GM23338 (cell line): ENCODE measurements around the gene FUT2. TPM values are rescaled to one million over a fixed set of nuclear protein-coding genes. Genes with fewer than 3 reads are reported as not detected.
A peak's percentile ranks its signal among the peaks of the same experiment; 100 is the strongest.

Source experiments
- ATAC-seq: fragments of 200-7000 bp; cut with Tn5 transposase; 3 replicates; pipeline ENCODE4 v1.9.1; 2020
- DNase-seq: peaks from one replicate; pipeline ENCODE4 v3.0.0-alpha.2; 2015; ENCODE audit warnings: low spot score
- H2AFZ ChIP-seq: fragments of 200-600 bp; sonication (generic); 2 replicates; pipeline ENCODE4 v1.8.0; 2016; ENCODE audit warnings: antibody characterized with exemption, mild to moderate bottlenecking, moderate library complexity
- H3F3A ChIP-seq: fragments of 200-600 bp; sonication (generic); replicated peaks from 2 replicates; pipeline ENCODE4 v1.8.0; 2017; ENCODE audit warnings: antibody characterized with exemption, mixed run types, low read depth
- H3K27ac ChIP-seq: fragments of 200-600 bp; sonication (generic); 2 replicates; pipeline ENCODE4 v1.6.1; 2016; ENCODE audit warnings: low read depth
- H3K27me3 ChIP-seq: fragments of 200-600 bp; sonication (generic); 2 replicates; pipeline ENCODE4 v1.8.0; 2016; ENCODE audit warnings: mild to moderate bottlenecking, mixed run types, moderate library complexity; ENCODE audit not compliant: insufficient read depth
- H3K36me3 ChIP-seq: fragments of 200-600 bp; sonication (generic); 2 replicates; pipeline ENCODE4 v1.8.0; 2016; ENCODE audit warnings: mild to moderate bottlenecking; ENCODE audit not compliant: insufficient read depth
- H3K4me1 ChIP-seq: fragments of 200-600 bp; sonication (generic); 2 replicates; pipeline ENCODE4 v1.8.0; 2016; ENCODE audit warnings: mild to moderate bottlenecking, moderate library complexity; ENCODE audit not compliant: insufficient read depth
- H3K4me2 ChIP-seq: fragments of 200-600 bp; sonication (generic); 2 replicates; pipeline ENCODE4 v1.7.1; 2017; ENCODE audit warnings: mixed run types
- H3K4me3 ChIP-seq: fragments of 200-600 bp; sonication (generic); 2 replicates; pipeline ENCODE4 v1.6.1; 2016; ENCODE audit warnings: mixed run types
- H3K79me2 ChIP-seq: fragments of 200-600 bp; sonication (generic); replicated peaks from 2 replicates; pipeline ENCODE4 v1.8.0; 2017; ENCODE audit warnings: mild to moderate bottlenecking; ENCODE audit not compliant: insufficient read depth
- H3K9me2 ChIP-seq: fragments of 200-600 bp; sonication (generic); 2 replicates; pipeline ENCODE4 v1.8.0; 2017; ENCODE audit not compliant: insufficient read depth
- H4K20me1 ChIP-seq: fragments of 200-600 bp; sonication (generic); replicated peaks from 2 replicates; pipeline ENCODE4 v1.8.0; 2017; ENCODE audit warnings: mild to moderate bottlenecking; ENCODE audit not compliant: insufficient read depth
- H3K27ac Mint-ChIP-seq: 2 replicates; pipeline ENCODE4 v1.8.0; 2020; ENCODE audit warnings: inconsistent platforms, mild to moderate bottlenecking, moderate library complexity, mixed read lengths
- H3K27me3 Mint-ChIP-seq: 3 replicates; pipeline ENCODE4 v1.8.0; 2022; ENCODE audit warnings: low read depth, mild to moderate bottlenecking, moderate library complexity, mixed read lengths, inconsistent platforms; ENCODE audit not compliant: insufficient read depth, poor library complexity
- H3K36me3 Mint-ChIP-seq: 3 replicates; pipeline ENCODE4 v1.8.0; 2021; ENCODE audit warnings: low read depth, mild to moderate bottlenecking, inconsistent platforms, moderate library complexity, mixed read lengths
- H3K4me1 Mint-ChIP-seq: 3 replicates; pipeline ENCODE4 v1.8.0; 2020; ENCODE audit warnings: mild to moderate bottlenecking, inconsistent platforms, mixed read lengths
- H3K4me3 Mint-ChIP-seq: 3 replicates; pipeline ENCODE4 v1.8.0; 2021; ENCODE audit warnings: moderate library complexity, mild to moderate bottlenecking, inconsistent platforms, mixed read lengths
- H3K9me3 Mint-ChIP-seq: 3 replicates; pipeline ENCODE4 v1.8.0; 2020; ENCODE audit warnings: moderate library complexity, mild to moderate bottlenecking, inconsistent platforms, mixed read lengths
- CREB1 ChIP-seq: fragments of 250-450 bp; sonication (Bioruptor Pico); IDR thresholded peaks from 2 replicates; pipeline ENCODE4 v1.5.0; 2020; ENCODE audit warnings: low read depth, mild to moderate bottlenecking, moderate library complexity
- EZH2 ChIP-seq: fragments of 200-600 bp; sonication (generic); IDR thresholded peaks from one replicate; pipeline ENCODE4 v1.8.0; 2017; ENCODE audit warnings: antibody characterized with exemption, mild to moderate bottlenecking, low read depth; ENCODE audit not compliant: unreplicated experiment
- EZH2phosphoT487 ChIP-seq: fragments of 200-600 bp; sonication (generic); IDR thresholded peaks from one replicate; pipeline ENCODE4 v1.8.1; 2018; ENCODE audit warnings: antibody characterized with exemption; ENCODE audit not compliant: unreplicated experiment
- JUNB ChIP-seq: IDR thresholded peaks from one replicate; pipeline ENCODE4 v1.6.1; 2016; ENCODE audit warnings: antibody characterized with exemption; ENCODE audit not compliant: unreplicated experiment
- NANOG ChIP-seq: IDR thresholded peaks from 2 replicates; pipeline ENCODE4 v1.6.1; 2016; ENCODE audit warnings: antibody characterized with exemption, borderline replicate concordance
- POLR2AphosphoS5 ChIP-seq: IDR thresholded peaks from 2 replicates; pipeline ENCODE4 v1.6.1; 2016; ENCODE audit warnings: antibody characterized with exemption, low read depth
- STAT1 ChIP-seq: IDR thresholded peaks from one replicate; pipeline ENCODE4 v1.6.1; 2016; ENCODE audit warnings: antibody characterized with exemption; ENCODE audit not compliant: unreplicated experiment
- ZNF114 ChIP-seq: fragments of 250-450 bp; sonication (Bioruptor Pico); IDR thresholded peaks from 2 replicates; pipeline ENCODE4 v1.5.0; 2020; ENCODE audit warnings: mild to moderate bottlenecking, moderate library complexity
- ZNF331 ChIP-seq: fragments of 250-450 bp; sonication (Bioruptor Pico); IDR thresholded peaks from 2 replicates; pipeline ENCODE4 v1.5.0; 2020; ENCODE audit warnings: low read depth, mild to moderate bottlenecking, moderate library complexity
- polyA plus RNA-seq: library from polyadenylated mRNA; unstranded; fragments of >200 nt; fragmentation: Nextera tagmentation; extraction: Ambion mirVana; gene quantifications from 2 replicates; pipeline ENCODE4 v1.2.1, GENCODE V29; 2016
- total RNA-seq: library from RNA; depleted of rRNA; stranded (reverse); fragments of >200 nt; shearing (Covaris generic); gene quantifications from 2 replicates; pipeline ENCODE4 v1.2.3, GENCODE V29; 2014
- TF ChIP-seq, protein P1 (sequence below), 2 experiments: fragments of 200-600 bp in 1 of 2; sonication (generic) in 1 of 2; conservative IDR thresholded peaks; 2 replicates each; pipeline versions ENCODE4 v1.5.1 to v1.6.1; 2016 to 2017; ENCODE audit warnings: antibody characterized with exemption in 2 of 2, low read depth in 2 of 2, mild to moderate bottlenecking in 2 of 2, moderate library complexity in 1 of 2
- TF ChIP-seq, protein P2 (sequence below): IDR thresholded peaks from one replicate; pipeline ENCODE4 v1.6.1; 2018; ENCODE audit warnings: antibody characterized with exemption; ENCODE audit not compliant: unreplicated experiment
- TF ChIP-seq, protein P3 (sequence below): fragments of 250-450 bp; sonication (Bioruptor Pico); IDR thresholded peaks from 2 replicates; pipeline ENCODE4 v1.5.0; 2020; ENCODE audit warnings: mild to moderate bottlenecking, moderate library complexity
- TF ChIP-seq, protein P4 (sequence below): IDR thresholded peaks from 2 replicates; pipeline ENCODE4 v1.6.1; 2016; ENCODE audit warnings: antibody characterized with exemption

FUT2 gene
- total and polyA plus RNA-seq, 2 experiments from 2014 or later, result 5.0 to 5.6 TPM

DNA sequence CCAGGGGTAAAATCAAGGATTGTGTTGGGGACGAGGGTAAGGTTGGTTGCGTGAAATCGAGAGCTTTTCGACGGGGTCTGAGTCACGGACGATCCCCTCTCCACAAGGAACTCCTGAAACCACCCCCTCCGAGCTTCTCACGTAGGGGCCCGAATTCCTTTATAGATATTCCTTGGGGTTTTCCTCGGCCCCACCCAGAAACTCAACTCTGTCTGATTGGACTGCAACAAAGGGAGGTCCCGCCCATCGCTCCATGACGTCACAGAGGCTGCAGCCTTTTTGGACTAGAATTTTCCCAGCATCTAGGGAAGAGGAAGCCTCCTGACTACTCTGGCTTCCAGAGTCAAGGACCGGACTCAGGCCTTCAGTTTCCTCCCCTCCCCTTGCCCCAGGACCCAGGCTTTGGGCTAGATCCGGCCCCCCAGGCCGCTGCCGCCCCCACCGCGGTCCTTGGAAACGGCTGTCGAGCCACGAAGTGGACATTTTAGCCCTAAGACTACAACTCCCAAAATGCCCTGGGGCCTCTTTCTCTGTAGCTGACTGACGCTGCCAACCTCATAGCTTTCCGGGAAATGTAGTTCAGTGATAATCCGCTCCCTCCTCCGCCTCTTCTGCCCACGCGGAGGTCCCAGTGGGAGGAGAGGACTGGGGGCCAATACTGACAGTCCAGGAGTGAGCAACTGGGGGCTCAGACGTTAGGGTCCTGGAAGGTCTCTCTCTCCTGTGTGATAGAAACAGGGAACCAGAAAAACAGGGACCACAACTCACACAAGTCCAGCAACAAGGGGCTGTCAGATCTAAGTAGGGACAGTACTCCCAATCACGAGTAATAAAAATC, 51.2 kb downstream of the FUT2 start, which contains the start of gene IZUMO1:
TSS of gene IZUMO1 (minus strand) at position 172 of the 838 bp plus-strand sequence. CDS start 1,050 bp downstream, outside the sequence.
- Histone ChIP-seq H3K36me3 (0 out of 2 replicates have a peak, but pooled peaks cover 6% of the 10 kb centered on the region), H3K4me2 (peak within 1 kb of the TSS; percentile 70), H3K4me1 (peaks cover 19% of the 10 kb centered on the region), H2AFZ (no peak within 1 kb of the TSS), H3F3A (peaks cover 12% of the 10 kb centered on the region; the same call in 1 of the 2 replicates), H3K4me3 (peak within 1 kb of the TSS; percentile 56), H3K9me2 (no peaks in the 10 kb centered on the region), H3K79me2 (peaks cover 33% of the 10 kb centered on the region), H3K27ac (peak within 1 kb of the TSS; percentile 81), H3K27me3 (no peaks in the 10 kb centered on the region), H4K20me1 (peaks cover 11% of the 10 kb centered on the region; the same call in 1 of the 2 replicates)
- Mint-ChIP-seq H3K9me3 (no peaks in the 10 kb centered on the region; the same call in 2 of the 3 replicates), H3K27ac (peak within 1 kb of the TSS; percentile 94), H3K36me3 (peaks cover 41% of the 10 kb centered on the region), H3K4me1 (peaks cover 26% of the 10 kb centered on the region), H3K4me3 (peak within 1 kb of the TSS; percentile 68), H3K27me3 (peaks cover 24% of the 10 kb centered on the region)
- TF ChIP-seq, protein P1, sequence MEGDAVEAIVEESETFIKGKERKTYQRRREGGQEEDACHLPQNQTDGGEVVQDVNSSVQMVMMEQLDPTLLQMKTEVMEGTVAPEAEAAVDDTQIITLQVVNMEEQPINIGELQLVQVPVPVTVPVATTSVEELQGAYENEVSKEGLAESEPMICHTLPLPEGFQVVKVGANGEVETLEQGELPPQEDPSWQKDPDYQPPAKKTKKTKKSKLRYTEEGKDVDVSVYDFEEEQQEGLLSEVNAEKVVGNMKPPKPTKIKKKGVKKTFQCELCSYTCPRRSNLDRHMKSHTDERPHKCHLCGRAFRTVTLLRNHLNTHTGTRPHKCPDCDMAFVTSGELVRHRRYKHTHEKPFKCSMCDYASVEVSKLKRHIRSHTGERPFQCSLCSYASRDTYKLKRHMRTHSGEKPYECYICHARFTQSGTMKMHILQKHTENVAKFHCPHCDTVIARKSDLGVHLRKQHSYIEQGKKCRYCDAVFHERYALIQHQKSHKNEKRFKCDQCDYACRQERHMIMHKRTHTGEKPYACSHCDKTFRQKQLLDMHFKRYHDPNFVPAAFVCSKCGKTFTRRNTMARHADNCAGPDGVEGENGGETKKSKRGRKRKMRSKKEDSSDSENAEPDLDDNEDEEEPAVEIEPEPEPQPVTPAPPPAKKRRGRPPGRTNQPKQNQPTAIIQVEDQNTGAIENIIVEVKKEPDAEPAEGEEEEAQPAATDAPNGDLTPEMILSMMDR (conservative IDR thresholded peaks at IDR 0.05; ENCODE audit: low read depth in 2 of 2), result no peak
- TF ChIP-seq, protein P2, sequence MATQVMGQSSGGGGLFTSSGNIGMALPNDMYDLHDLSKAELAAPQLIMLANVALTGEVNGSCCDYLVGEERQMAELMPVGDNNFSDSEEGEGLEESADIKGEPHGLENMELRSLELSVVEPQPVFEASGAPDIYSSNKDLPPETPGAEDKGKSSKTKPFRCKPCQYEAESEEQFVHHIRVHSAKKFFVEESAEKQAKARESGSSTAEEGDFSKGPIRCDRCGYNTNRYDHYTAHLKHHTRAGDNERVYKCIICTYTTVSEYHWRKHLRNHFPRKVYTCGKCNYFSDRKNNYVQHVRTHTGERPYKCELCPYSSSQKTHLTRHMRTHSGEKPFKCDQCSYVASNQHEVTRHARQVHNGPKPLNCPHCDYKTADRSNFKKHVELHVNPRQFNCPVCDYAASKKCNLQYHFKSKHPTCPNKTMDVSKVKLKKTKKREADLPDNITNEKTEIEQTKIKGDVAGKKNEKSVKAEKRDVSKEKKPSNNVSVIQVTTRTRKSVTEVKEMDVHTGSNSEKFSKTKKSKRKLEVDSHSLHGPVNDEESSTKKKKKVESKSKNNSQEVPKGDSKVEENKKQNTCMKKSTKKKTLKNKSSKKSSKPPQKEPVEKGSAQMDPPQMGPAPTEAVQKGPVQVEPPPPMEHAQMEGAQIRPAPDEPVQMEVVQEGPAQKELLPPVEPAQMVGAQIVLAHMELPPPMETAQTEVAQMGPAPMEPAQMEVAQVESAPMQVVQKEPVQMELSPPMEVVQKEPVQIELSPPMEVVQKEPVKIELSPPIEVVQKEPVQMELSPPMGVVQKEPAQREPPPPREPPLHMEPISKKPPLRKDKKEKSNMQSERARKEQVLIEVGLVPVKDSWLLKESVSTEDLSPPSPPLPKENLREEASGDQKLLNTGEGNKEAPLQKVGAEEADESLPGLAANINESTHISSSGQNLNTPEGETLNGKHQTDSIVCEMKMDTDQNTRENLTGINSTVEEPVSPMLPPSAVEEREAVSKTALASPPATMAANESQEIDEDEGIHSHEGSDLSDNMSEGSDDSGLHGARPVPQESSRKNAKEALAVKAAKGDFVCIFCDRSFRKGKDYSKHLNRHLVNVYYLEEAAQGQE, result no peak
- TF ChIP-seq EZH2phosphoT487, result no peak
- TF ChIP-seq, protein P3, sequence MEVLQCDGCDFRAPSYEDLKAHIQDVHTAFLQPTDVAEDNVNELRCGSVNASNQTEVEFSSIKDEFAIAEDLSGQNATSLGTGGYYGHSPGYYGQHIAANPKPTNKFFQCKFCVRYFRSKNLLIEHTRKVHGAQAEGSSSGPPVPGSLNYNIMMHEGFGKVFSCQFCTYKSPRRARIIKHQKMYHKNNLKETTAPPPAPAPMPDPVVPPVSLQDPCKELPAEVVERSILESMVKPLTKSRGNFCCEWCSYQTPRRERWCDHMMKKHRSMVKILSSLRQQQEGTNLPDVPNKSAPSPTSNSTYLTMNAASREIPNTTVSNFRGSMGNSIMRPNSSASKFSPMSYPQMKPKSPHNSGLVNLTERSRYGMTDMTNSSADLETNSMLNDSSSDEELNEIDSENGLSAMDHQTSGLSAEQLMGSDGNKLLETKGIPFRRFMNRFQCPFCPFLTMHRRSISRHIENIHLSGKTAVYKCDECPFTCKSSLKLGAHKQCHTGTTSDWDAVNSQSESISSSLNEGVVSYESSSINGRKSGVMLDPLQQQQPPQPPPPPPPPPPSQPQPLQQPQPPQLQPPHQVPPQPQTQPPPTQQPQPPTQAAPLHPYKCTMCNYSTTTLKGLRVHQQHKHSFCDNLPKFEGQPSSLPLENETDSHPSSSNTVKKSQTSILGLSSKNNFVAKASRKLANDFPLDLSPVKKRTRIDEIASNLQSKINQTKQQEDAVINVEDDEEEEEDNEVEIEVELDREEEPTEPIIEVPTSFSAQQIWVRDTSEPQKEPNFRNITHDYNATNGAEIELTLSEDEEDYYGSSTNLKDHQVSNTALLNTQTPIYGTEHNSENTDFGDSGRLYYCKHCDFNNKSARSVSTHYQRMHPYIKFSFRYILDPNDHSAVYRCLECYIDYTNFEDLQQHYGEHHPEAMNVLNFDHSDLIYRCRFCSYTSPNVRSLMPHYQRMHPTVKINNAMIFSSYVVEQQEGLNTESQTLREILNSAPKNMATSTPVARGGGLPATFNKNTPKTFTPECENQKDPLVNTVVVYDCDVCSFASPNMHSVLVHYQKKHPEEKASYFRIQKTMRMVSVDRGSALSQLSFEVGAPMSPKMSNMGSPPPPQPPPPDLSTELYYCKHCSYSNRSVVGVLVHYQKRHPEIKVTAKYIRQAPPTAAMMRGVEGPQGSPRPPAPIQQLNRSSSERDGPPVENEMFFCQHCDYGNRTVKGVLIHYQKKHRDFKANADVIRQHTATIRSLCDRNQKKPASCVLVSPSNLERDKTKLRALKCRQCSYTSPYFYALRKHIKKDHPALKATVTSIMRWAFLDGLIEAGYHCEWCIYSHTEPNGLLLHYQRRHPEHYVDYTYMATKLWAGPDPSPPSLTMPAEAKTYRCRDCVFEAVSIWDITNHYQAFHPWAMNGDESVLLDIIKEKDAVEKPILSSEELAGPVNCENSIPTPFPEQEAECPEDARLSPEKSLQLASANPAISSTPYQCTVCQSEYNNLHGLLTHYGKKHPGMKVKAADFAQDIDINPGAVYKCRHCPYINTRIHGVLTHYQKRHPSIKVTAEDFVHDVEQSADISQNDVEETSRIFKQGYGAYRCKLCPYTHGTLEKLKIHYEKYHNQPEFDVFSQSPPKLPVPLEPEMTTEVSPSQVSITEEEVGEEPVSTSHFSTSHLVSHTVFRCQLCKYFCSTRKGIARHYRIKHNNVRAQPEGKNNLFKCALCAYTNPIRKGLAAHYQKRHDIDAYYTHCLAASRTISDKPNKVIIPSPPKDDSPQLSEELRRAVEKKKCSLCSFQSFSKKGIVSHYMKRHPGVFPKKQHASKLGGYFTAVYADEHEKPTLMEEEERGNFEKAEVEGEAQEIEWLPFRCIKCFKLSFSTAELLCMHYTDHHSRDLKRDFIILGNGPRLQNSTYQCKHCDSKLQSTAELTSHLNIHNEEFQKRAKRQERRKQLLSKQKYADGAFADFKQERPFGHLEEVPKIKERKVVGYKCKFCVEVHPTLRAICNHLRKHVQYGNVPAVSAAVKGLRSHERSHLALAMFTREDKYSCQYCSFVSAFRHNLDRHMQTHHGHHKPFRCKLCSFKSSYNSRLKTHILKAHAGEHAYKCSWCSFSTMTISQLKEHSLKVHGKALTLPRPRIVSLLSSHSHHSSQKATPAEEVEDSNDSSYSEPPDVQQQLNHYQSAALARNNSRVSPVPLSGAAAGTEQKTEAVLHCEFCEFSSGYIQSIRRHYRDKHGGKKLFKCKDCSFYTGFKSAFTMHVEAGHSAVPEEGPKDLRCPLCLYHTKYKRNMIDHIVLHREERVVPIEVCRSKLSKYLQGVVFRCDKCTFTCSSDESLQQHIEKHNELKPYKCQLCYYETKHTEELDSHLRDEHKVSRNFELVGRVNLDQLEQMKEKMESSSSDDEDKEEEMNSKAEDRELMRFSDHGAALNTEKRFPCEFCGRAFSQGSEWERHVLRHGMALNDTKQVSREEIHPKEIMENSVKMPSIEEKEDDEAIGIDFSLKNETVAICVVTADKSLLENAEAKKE, result no peak
- TF ChIP-seq POLR2AphosphoS5, result peak; percentile 70
- no peak for TF ChIP-seq ZNF331
- no peak for TF ChIP-seq EZH2
- TF ChIP-seq NANOG, result no peak
- TF ChIP-seq JUNB, result no peak
- peak; percentile 97 for TF ChIP-seq CREB1 (CRISPR knock-in tag)
- TF ChIP-seq, protein P4, sequence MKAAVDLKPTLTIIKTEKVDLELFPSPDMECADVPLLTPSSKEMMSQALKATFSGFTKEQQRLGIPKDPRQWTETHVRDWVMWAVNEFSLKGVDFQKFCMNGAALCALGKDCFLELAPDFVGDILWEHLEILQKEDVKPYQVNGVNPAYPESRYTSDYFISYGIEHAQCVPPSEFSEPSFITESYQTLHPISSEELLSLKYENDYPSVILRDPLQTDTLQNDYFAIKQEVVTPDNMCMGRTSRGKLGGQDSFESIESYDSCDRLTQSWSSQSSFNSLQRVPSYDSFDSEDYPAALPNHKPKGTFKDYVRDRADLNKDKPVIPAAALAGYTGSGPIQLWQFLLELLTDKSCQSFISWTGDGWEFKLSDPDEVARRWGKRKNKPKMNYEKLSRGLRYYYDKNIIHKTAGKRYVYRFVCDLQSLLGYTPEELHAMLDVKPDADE, result peak; percentile 97
- no peak for TF ChIP-seq STAT1
- TF ChIP-seq ZNF114 (CRISPR knock-in tag), result no peak
- ATAC-seq (peak; percentile 78), DNase-seq (peak; percentile 97)
